SK-N-MC (cell line): ENCODE data around the gene NME4.

Experiments used
- EZH2 ChIP-seq: fragments of 200-600 bp; sonication (generic); IDR thresholded peaks from one replicate; pipeline ENCODE4 v1.6.1; 2017; ENCODE audit warnings: antibody characterized with exemption
- POLR2AphosphoS5 ChIP-seq: IDR thresholded peaks from 2 replicates; pipeline ENCODE4 v1.6.1; 2012; ENCODE audit warnings: mild to moderate bottlenecking, low read depth, low read length, borderline replicate concordance

- TF ChIP-seq POLR2AphosphoS5 = no peak
- TF ChIP-seq EZH2 = no peak
These were observed 24.6 kb upstream of the NME4 start for GRCh38 chr16:372302-372983.
